HCT116 (cell line): Measurements from ENCODE around the gene NKX2-2. TPM values are rescaled to one million over a fixed set of nuclear protein-coding genes. Genes with fewer than 3 reads are reported as not detected.

Experiments used
- ATAC-seq: fragments of 200-7000 bp; cut with Tn5 transposase; 2 replicates; pipeline ENCODE4 v1.9.1; 2020; ENCODE audit warnings: mild to moderate bottlenecking, moderate library complexity
- BruUV-seq: library from RNA; stranded (reverse); fragments of 400-500 nt; replicated peaks from 2 replicates; lab custom pipeline; 2021; lab: Mats Ljungman, UMichigan
- CTCF ChIA-PET: fragments of 300-600 bp; sonication (Branson Sonifier 250); formaldehyde crosslinking; loops from one replicate; lab custom pipeline; 2021; ENCODE audit warnings: antibody characterized with exemption; lab: Charles Lee
- POLR2A ChIA-PET: fragments of 300-600, 350-600 bp; sonication (Branson Sonifier 250); formaldehyde crosslinking; loops from one replicate; lab custom pipeline; 2021; ENCODE audit warnings: antibody characterized with exemption; lab: Charles Lee
- RAD21 ChIA-PET, 2 experiments: fragments of 300-600 bp; sonication (Branson Sonifier 250); formaldehyde crosslinking; loops; one replicate each; lab custom pipeline; 2023; ENCODE audit warnings: low total read pairs in 2 of 2; ENCODE audit not compliant: uncharacterized antibody in 2 of 2, unreplicated experiment in 2 of 2, low non-redundant PET in 1 of 2; lab: Charles Lee
- DNase-seq: peaks from one replicate; pipeline ENCODE4 v3.0.0-alpha.2; 2010; ENCODE audit warnings: low read depth, low spot score
- H2AFZ ChIP-seq: fragments of 200-600 bp; shearing (Covaris generic), sonication (generic); 2 replicates; pipeline ENCODE4 v1.6.1; 2017; ENCODE audit warnings: low read depth, mixed run types, mixed read lengths, antibody characterized with exemption, low read length; ENCODE audit not compliant: poor library complexity, severe bottlenecking
- H3K27ac ChIP-seq: 2 replicates; pipeline ENCODE4 v1.5.1; 2012; ENCODE audit warnings: low read depth, low read length
- H3K27me3 ChIP-seq: fragments of 200-600 bp; sonication (generic); 2 replicates; pipeline ENCODE4 v1.6.1; 2016; ENCODE audit warnings: mixed run types, low read length, mixed read lengths; ENCODE audit not compliant: insufficient read depth
- H3K36me3 ChIP-seq, 2 experiments: fragments of 200-500 bp in 1 of 2; fragments of 200-600 bp in 1 of 2; sonication (Bioruptor generic) in 1 of 2; sonication (generic) in 1 of 2; 2 replicates each; pipeline versions ENCODE4 v1.5.1 to v1.6.1; 2014 to 2016; ENCODE audit warnings: low read length in 2 of 2, inconsistent platforms in 1 of 2, mixed read lengths in 1 of 2, mixed run types in 1 of 2; ENCODE audit not compliant: insufficient read depth in 2 of 2, control insufficient read depth in 1 of 2
- H3K4me1 ChIP-seq, 2 experiments: fragments of 200-600 bp in 1 of 2; sonication (generic) in 1 of 2; 2 replicates each; pipeline versions ENCODE4 v1.5.1 to v1.6.1; 2012 to 2017; ENCODE audit warnings: low read length in 2 of 2, inconsistent platforms in 1 of 2, mild to moderate bottlenecking in 1 of 2, mixed read lengths in 1 of 2, mixed run types in 1 of 2, moderate library complexity in 1 of 2; ENCODE audit not compliant: insufficient read depth in 2 of 2, control insufficient read depth in 1 of 2
- H3K4me2 ChIP-seq: fragments of 200-600 bp; sonication (generic); 2 replicates; pipeline ENCODE4 v1.6.1; 2017; ENCODE audit warnings: mixed run types, low read length, mixed read lengths
- H3K4me3 ChIP-seq, 2 experiments: fragments of 200-600 bp in 1 of 2; sonication (generic) in 1 of 2; replicated peaks in 1 of 2; 2 replicates each; pipeline ENCODE4 v1.5.1; 2011 to 2016; ENCODE audit warnings: low read length in 2 of 2, control low read depth in 1 of 2, low read depth in 1 of 2, mild to moderate bottlenecking in 1 of 2, mixed read lengths in 1 of 2, mixed run types in 1 of 2
- H3K79me2 ChIP-seq: fragments of 200-600 bp; sonication (generic); 2 replicates; pipeline ENCODE4 v1.6.1; 2017; ENCODE audit warnings: mild to moderate bottlenecking, mixed run types, low read length, moderate library complexity, mixed read lengths; ENCODE audit not compliant: insufficient read depth
- H3K9ac ChIP-seq: fragments of 200-600 bp; sonication (generic); 2 replicates; pipeline ENCODE4 v1.6.1; 2016; ENCODE audit warnings: low read length, mixed read lengths
- H3K9me2 ChIP-seq: fragments of 200-600 bp; sonication (generic), shearing (Covaris generic); 2 replicates; pipeline ENCODE4 v1.6.1; 2017; ENCODE audit warnings: mixed run types, mild to moderate bottlenecking, moderate library complexity; ENCODE audit not compliant: insufficient read depth
- H3K9me3 ChIP-seq, 2 experiments: fragments of 200-500 bp in 1 of 2; fragments of 200-600 bp in 1 of 2; sonication (Bioruptor generic) in 1 of 2; sonication (generic) in 1 of 2; 2 replicates each; pipeline ENCODE4 v1.6.1; 2014 to 2017; ENCODE audit warnings: low read length in 2 of 2, mixed read lengths in 2 of 2, inconsistent platforms in 1 of 2, low read depth in 1 of 2, mild to moderate bottlenecking in 1 of 2, mixed run types in 1 of 2, moderate library complexity in 1 of 2; ENCODE audit not compliant: control insufficient read depth in 1 of 2, insufficient read depth in 1 of 2
- H4K20me1 ChIP-seq: fragments of 200-600 bp; sonication (generic), shearing (Covaris generic); 2 replicates; pipeline ENCODE4 v1.6.1; 2017; ENCODE audit warnings: mixed run types, mild to moderate bottlenecking, moderate library complexity; ENCODE audit not compliant: insufficient read depth
- CBX3 ChIP-seq: IDR thresholded peaks from 2 replicates; pipeline ENCODE4 v1.6.1; 2012; ENCODE audit warnings: low read depth
- EGR1 ChIP-seq: IDR thresholded peaks from 2 replicates; pipeline ENCODE4 v1.6.1; 2012; ENCODE audit warnings: low read depth
- FOSL1 ChIP-seq: IDR thresholded peaks from 2 replicates; pipeline ENCODE4 v1.6.1; 2012; ENCODE audit warnings: low read depth
- JUND ChIP-seq: IDR thresholded peaks from 2 replicates; pipeline ENCODE4 v1.6.1; 2012
- REST ChIP-seq: IDR thresholded peaks from 2 replicates; pipeline ENCODE4 v1.6.1; 2012; ENCODE audit warnings: low read depth
- SIN3A ChIP-seq: IDR thresholded peaks from 2 replicates; pipeline ENCODE4 v1.6.1; 2012; ENCODE audit warnings: low read depth
- intact Hi-C: fragments of 100-400 bp; cut with micrococcal nuclease; formaldehyde crosslinking; loops from 2 replicates; pipeline ENCODE4 v1.10.0; 2022
- total RNA-seq: library from RNA; stranded (reverse); gene quantifications from one replicate; pipeline ENCODE4 v1.2.1, GENCODE V29; 2021; ENCODE audit not compliant: unreplicated experiment

Gene NKX2-2
- total RNA-seq, 1 experiment from 2014 or later, result not detected

GRCh38 chr20:21509597-21510371, 4.1 kb downstream of the NKX2-2 start:
- no peaks in the 10 kb centered on the region for H3K9me3 ChIP-seq
- H3K27ac ChIP-seq, result no peak overlapping the region
- H3K36me3 ChIP-seq, result no peaks in the 10 kb centered on the region
- H3K79me2 ChIP-seq, result peaks cover 2% of the 10 kb centered on the region; the same call in 1 of the 2 replicates
- POLR2A ChIA-PET, result no interaction called here
- H3K4me2 ChIP-seq, result no peak overlapping the region
- no peak overlapping the region for H3K9ac ChIP-seq
- H3K9me2 ChIP-seq, result no peaks in the 10 kb centered on the region
- H4K20me1 ChIP-seq, result no peaks in the 10 kb centered on the region
- H3K4me3 ChIP-seq, result no peak overlapping the region
- TF ChIP-seq REST (no peak), SIN3A (no peak), JUND (no peak), FOSL1 (no peak), EGR1 (no peak), CBX3 (no peak)
- TF ChIP-seq, all 23 proteins: peak for 0
- BruUV-seq, result no TSS peak
- peaks cover 3 to 19% of the 10 kb centered on the region in 2 experiments; a peak in 3 of 4 replicates for H3K4me1 ChIP-seq
- ChIA-PET RAD21 (no interaction called here), CTCF (interaction anchor here (0.6 kb wide), 1 partner anchor 672 kb away, joined by 3 read pairs; no protein-coding TSS in a partner anchor)
- intact Hi-C loops, result loop anchor here (5.0 to 10.0 kb wide), 2 partner anchors 63 to 845 kb away; no protein-coding TSS in a partner anchor
- ATAC-seq, result no peak
- no peak overlapping the region for H2AFZ ChIP-seq
- no peaks in the 10 kb centered on the region for H3K27me3 ChIP-seq
- DNase-seq, result no peak
